Stimulated activated CD8-positive, alpha-beta memory T cell treated with anti-CD3 and anti-CD28 coated beads, Interleukin-4, amount 100 ng/mL, for 1 hour (primary cell): ENCODE measurements around the gene SCGB1C1.

Experiments used
- DNase-seq, 2 donors: peaks; one replicate each; pipeline ENCODE4 v3.0.0-alpha.2; 2020; ENCODE audit warnings: low read depth in 2 of 2, low spot score in 1 of 2

Gene SCGB1C1

GRCh38 chr11:241634-242033 is 48.8 kb downstream of the SCGB1C1 start:
- no peak for DNase-seq
